ENCODE data around the gene GEMIN7.
"Not testable (repeated sequence)": the region's sequence is repeated elsewhere in the genome, so short reads cannot be mapped to it uniquely, and the experiment has no call there.

Gene GEMIN7

GRCh38 chr19:45104658-45105349 lies 25.7 kb downstream of the GEMIN7 start:
- TF ChIP-seq CTCF (IDR thresholded peaks at IDR 0.05; ENCODE audit: insufficient read depth, low read depth, low read length, missing control alignments) = no peak
- peak; percentile 41 for DNase-seq (ENCODE audit: low read depth)
- H3K4me3 ChIP-seq (ENCODE audit: low read depth, low read length) = no peak overlapping the region

- H3K4me3 ChIP-seq (ENCODE audit: low read depth, low read length); DNase-seq (ENCODE audit: low read depth): not testable (repeated sequence)
Observed at GRCh38 chr19:45106363-45106762, 27.3 kb downstream of the GEMIN7 start.

DNA sequence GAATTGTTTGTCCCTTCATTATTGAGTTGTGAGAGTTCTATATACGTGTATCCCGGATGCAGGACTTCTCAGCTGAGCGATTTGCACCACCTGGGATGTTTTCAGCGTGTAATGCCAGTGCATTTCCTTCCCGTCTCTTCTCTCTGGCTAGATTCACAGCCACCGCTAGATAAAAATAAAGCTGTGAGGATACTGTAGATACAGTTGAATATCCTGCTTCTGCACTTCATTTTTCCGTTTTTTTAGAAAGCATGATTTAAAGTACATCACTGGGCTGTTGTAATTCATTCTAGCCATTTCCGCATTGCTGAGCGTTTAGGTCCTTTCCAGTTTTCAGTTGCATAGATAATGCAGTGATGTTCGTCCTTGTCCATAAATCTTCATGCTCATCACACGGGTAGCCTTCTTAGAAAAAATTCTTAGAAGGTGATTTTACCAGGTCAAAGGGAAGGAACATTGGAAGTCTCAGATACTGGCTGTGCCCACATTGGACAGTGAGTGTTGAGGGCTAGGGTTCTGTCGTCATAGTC lies 28.6 kb downstream of the GEMIN7 start:
- no peak for DNase-seq (ENCODE audit: low read depth)
- no peak overlapping the region for H3K4me3 ChIP-seq (ENCODE audit: low read depth, low read length)
- TF ChIP-seq CTCF (IDR thresholded peaks at IDR 0.05; ENCODE audit: insufficient read depth, low read depth, low read length, missing control alignments) = no peak

DNA sequence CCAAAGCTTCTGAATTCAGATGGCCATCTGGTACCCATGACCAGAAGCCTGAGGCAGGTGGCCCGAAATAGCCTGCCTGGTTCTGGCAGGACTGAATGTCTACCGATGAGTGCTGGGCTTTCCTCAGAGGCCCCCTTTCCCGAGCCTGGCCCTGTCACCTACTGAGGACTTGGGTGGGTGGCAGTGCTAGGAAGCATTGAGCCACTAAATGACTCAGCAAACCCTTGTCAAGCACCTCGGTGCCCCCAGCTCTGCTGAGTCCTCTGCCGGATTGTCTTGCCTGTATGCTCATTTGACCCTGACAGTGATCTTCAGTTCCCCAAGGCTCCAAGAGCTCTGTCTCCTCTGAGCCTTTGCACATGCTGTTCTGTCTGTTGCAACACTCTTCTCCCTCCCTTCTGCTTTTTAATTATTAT lies 31.8 kb downstream of the GEMIN7 start:
- DNase-seq (ENCODE audit: low read depth) = peak; percentile 48
- no peak overlapping the region for H3K4me3 ChIP-seq (ENCODE audit: low read depth, low read length)
- TF ChIP-seq CTCF (IDR thresholded peaks at IDR 0.05; ENCODE audit: insufficient read depth, low read depth, low read length, missing control alignments) = no peak

- no peak for TF ChIP-seq CTCF (IDR thresholded peaks at IDR 0.05; ENCODE audit: insufficient read depth, low read depth, low read length, missing control alignments)
- DNase-seq (ENCODE audit: low read depth) = no peak
- H3K4me3 ChIP-seq (ENCODE audit: low read depth, low read length) = no peak overlapping the region
Observed at GRCh38 chr19:45112111-45112827, 33.2 kb downstream of the GEMIN7 start.

- H3K4me3 ChIP-seq (ENCODE audit: low read depth, low read length) = no peak overlapping the region
- no peak for TF ChIP-seq CTCF (IDR thresholded peaks at IDR 0.05; ENCODE audit: insufficient read depth, low read depth, low read length, missing control alignments)
- no peak for DNase-seq (ENCODE audit: low read depth)
Observed at GRCh38 chr19:45113628-45114027, 34.6 kb downstream of the GEMIN7 start.

- DNase-seq (ENCODE audit: low read depth) = no peak
- H3K4me3 ChIP-seq (ENCODE audit: low read depth, low read length) = no peak overlapping the region
- no peak for TF ChIP-seq CTCF (IDR thresholded peaks at IDR 0.05; ENCODE audit: insufficient read depth, low read depth, low read length, missing control alignments)
Observed at GRCh38 chr19:45114116-45114515, 35.1 kb downstream of the GEMIN7 start.

Data from GM12865 (cell line).